ENCODE results near the gene PGK1. TPM values are rescaled to one million over a fixed set of nuclear protein-coding genes. Genes with fewer than 3 reads are reported as not detected.

The PGK1 gene
- 576 to 603 TPM (median 590 TPM) in 5 replicates for total RNA-seq (2022; extraction: Qiagen RNA extraction; ENCODE audit: low read depth)

GRCh38 chrX:78103623-78104446 is at the start of gene PGK1:
PGK1 (plus strand) TSS chrX:78104248; CDS start chrX:78104341, 93 bp downstream.

GRCh38 chrX:78139160-78140123 is 35.4 kb downstream of the PGK1 start, which contains the start of gene TAF9B:
TAF9B (minus strand) TSS chrX:78139650; CDS start chrX:78139611, 39 bp downstream.

Other genes with a start within 250 kb of the PGK1 start
- gene MAGT1, start 208.8 kb upstream of the PGK1 start, total RNA-seq (2022; extraction: Qiagen RNA extraction; ENCODE audit: low read depth) = 30.4 to 42.0 TPM (median 39.3 TPM) in 5 replicates
- gene COX7B, start 204.8 kb upstream of the PGK1 start, total RNA-seq (2022; extraction: Qiagen RNA extraction; ENCODE audit: low read depth) = 546 to 805 TPM (median 588 TPM) in 5 replicates
- 2.0 to 4.4 TPM (median 3.2 TPM) in 5 replicates for gene ATP7A, start 193.6 kb upstream of the PGK1 start, total RNA-seq (2022; extraction: Qiagen RNA extraction; ENCODE audit: low read depth)
- 0.33 to 0.54 TPM (median 0.49 TPM) in 4 of 5 replicates, not detected in the other for gene PGAM4, start 134.6 kb upstream of the PGK1 start, total RNA-seq (2022; extraction: Qiagen RNA extraction; ENCODE audit: low read depth)
- 7.3 to 14.4 TPM (median 11.0 TPM) in 5 replicates for gene TAF9B, start 35.4 kb downstream of the PGK1 start, total RNA-seq (2022; extraction: Qiagen RNA extraction; ENCODE audit: low read depth)
- not detected in 5 replicates for gene CYSLTR1, start 223.4 kb downstream of the PGK1 start, total RNA-seq (2022; extraction: Qiagen RNA extraction; ENCODE audit: low read depth)